ENCODE results near the gene VWF. TPM values are rescaled to one million over a fixed set of nuclear protein-coding genes. Genes with fewer than 3 reads are reported as not detected.
"Not testable (repeated sequence)": the region's sequence is repeated elsewhere in the genome, so short reads cannot be mapped to it uniquely, and the experiment has no call there.

VWF gene
- total RNA-seq, 1 donor from 2014 or later: 468 TPM

DNA sequence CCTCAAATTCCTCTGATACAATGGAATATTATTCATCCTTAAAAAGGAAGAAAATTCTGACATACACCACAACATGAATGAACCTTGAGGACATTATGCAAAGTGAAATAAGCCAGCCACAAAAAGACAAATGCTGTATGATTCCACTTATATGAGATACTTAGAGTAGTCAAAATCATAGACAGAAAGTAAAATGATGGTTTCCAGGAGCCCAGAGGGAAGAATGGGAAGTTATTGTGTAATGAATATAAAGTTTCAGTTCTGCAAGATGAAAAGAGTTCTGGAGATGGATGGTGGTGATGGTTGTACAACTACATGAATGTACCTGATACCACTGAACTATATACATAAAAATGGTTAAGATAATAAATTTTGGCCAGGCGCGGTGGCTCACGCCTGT is 18.3 kb downstream of the VWF start:
- ATAC-seq (no peak), DNase-seq (no peak)
- no peak overlapping the region for H3K27ac ChIP-seq
- no peaks in the 10 kb centered on the region for H3K4me1 ChIP-seq
- no peaks in the 10 kb centered on the region for H3K27me3 ChIP-seq (ENCODE audit: low read depth)
- no peaks in the 10 kb centered on the region for H3K9me3 ChIP-seq
- H3K4me3 ChIP-seq: no peak overlapping the region
- intact Hi-C loops (cut with DNase I): no loop called here
- TF ChIP-seq, protein P1, sequence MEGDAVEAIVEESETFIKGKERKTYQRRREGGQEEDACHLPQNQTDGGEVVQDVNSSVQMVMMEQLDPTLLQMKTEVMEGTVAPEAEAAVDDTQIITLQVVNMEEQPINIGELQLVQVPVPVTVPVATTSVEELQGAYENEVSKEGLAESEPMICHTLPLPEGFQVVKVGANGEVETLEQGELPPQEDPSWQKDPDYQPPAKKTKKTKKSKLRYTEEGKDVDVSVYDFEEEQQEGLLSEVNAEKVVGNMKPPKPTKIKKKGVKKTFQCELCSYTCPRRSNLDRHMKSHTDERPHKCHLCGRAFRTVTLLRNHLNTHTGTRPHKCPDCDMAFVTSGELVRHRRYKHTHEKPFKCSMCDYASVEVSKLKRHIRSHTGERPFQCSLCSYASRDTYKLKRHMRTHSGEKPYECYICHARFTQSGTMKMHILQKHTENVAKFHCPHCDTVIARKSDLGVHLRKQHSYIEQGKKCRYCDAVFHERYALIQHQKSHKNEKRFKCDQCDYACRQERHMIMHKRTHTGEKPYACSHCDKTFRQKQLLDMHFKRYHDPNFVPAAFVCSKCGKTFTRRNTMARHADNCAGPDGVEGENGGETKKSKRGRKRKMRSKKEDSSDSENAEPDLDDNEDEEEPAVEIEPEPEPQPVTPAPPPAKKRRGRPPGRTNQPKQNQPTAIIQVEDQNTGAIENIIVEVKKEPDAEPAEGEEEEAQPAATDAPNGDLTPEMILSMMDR (IDR thresholded peaks at IDR 0.05): no peak
- H3K36me3 ChIP-seq: no peaks in the 10 kb centered on the region

DNA sequence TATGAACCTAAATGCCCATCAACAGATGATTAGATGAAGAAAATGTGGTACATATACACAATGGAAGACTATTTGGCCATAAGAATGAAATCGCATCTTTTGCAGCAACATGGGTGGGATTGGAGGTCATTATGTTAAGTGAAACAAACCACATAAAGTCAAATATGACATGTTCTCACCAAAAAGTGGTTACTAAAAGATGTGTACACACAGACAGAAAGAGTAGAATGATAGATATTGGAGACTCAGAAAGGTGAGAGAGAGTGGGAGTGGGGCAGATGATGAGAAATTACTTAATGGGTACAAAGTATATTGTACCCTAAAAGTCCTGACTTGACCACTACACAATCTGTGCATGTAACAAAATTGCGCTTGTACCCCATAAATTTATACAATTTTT is 19.6 kb downstream of the VWF start:
- Histone ChIP-seq H3K36me3 (no peaks in the 10 kb centered on the region), H3K27me3 (ENCODE audit: low read depth) (no peaks in the 10 kb centered on the region), H3K27ac (no peak overlapping the region), H3K9me3 (no peaks in the 10 kb centered on the region), H3K4me1 (no peaks in the 10 kb centered on the region), H3K4me3 (no peak overlapping the region)
- TF ChIP-seq, protein P1 (IDR thresholded peaks at IDR 0.05): no peak
- intact Hi-C loops (cut with DNase I): no loop called here
- DNase-seq (no peak), ATAC-seq (no peak)

- intact Hi-C loops (cut with DNase I): no loop called here
Measured at GRCh38 chr12:6104027-6104426, 20.4 kb downstream of the VWF start.

GRCh38 chr12:6102021-6102420 is 22.4 kb downstream of the VWF start:
- H3K36me3 ChIP-seq; H3K9me3 ChIP-seq; intact Hi-C loops (cut with DNase I); DNase-seq; ATAC-seq; H3K4me1 ChIP-seq; H3K27ac ChIP-seq; H3K27me3 ChIP-seq (ENCODE audit: low read depth); H3K4me3 ChIP-seq: not testable (repeated sequence)

More at GRCh38 chr12:6104027-6104426, 20.4 kb downstream of the VWF start:
- no peak for ATAC-seq
- no peaks in the 10 kb centered on the region for H3K4me1 ChIP-seq
- TF ChIP-seq, protein P1 (IDR thresholded peaks at IDR 0.05): no peak
- H3K27ac ChIP-seq: no peak overlapping the region
- no peaks in the 10 kb centered on the region for H3K9me3 ChIP-seq
- no peak for DNase-seq
- H3K27me3 ChIP-seq (ENCODE audit: low read depth): no peaks in the 10 kb centered on the region
- no peak overlapping the region for H3K4me3 ChIP-seq
- H3K36me3 ChIP-seq: no peaks in the 10 kb centered on the region

- Histone ChIP-seq H3K4me1 (peaks cover 9% of the 10 kb centered on the region), H3K9me3 (no peaks in the 10 kb centered on the region), H3K36me3 (peaks cover 3% of the 10 kb centered on the region), H3K4me3 (no peak overlapping the region), H3K27me3 (ENCODE audit: low read depth) (no peaks in the 10 kb centered on the region), H3K27ac (no peak overlapping the region)
- TF ChIP-seq, protein P1 (IDR thresholded peaks at IDR 0.05): no peak
- no peak for DNase-seq
- intact Hi-C loops (cut with DNase I): no loop called here
- no peak for ATAC-seq
Measured at GRCh38 chr12:6099316-6099715, 25.2 kb downstream of the VWF start.

DNA sequence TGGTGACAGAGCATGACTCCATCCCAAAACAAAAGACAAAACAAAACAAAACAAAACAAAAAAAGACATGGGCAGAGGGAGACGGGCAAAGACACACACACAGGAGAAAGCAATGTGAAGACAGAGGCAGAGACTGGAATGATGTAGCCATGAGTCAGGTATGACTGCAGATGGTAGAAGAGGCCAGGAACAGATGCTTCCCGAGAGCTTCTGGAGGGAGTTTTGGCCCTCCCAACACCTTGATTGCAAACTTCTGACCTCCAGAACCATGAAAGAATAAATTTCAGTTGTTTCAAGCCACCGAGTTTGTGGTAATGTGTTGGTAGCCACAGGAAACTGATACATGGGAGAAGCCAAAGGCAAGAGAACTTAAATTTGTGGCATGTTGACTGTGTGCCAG is 27.1 kb downstream of the VWF start:
- TF ChIP-seq, protein P1 (IDR thresholded peaks at IDR 0.05): no peak
- no peaks in the 10 kb centered on the region for H3K9me3 ChIP-seq
- H3K4me3 ChIP-seq: no peak overlapping the region
- ATAC-seq (no peak), DNase-seq (no peak)
- no peaks in the 10 kb centered on the region for H3K27me3 ChIP-seq (ENCODE audit: low read depth)
- H3K27ac ChIP-seq: no peak overlapping the region
- peaks cover 26% of the 10 kb centered on the region for H3K4me1 ChIP-seq
- peaks cover 3% of the 10 kb centered on the region for H3K36me3 ChIP-seq
- intact Hi-C loops (cut with DNase I): no loop called here

All from lower lobe of right lung (tissue), 2 donors.